ENCODE results near the gene DGCR2. TPM values are rescaled to one million over a fixed set of nuclear protein-coding genes. Genes with fewer than 3 reads are reported as not detected.
"Not testable (repeated sequence)": the region's sequence is repeated elsewhere in the genome, so short reads cannot be mapped to it uniquely, and the experiment has no call there.

The DGCR2 gene
- total RNA-seq, 1 donor from 2014 or later, result 36.4 TPM

DNA sequence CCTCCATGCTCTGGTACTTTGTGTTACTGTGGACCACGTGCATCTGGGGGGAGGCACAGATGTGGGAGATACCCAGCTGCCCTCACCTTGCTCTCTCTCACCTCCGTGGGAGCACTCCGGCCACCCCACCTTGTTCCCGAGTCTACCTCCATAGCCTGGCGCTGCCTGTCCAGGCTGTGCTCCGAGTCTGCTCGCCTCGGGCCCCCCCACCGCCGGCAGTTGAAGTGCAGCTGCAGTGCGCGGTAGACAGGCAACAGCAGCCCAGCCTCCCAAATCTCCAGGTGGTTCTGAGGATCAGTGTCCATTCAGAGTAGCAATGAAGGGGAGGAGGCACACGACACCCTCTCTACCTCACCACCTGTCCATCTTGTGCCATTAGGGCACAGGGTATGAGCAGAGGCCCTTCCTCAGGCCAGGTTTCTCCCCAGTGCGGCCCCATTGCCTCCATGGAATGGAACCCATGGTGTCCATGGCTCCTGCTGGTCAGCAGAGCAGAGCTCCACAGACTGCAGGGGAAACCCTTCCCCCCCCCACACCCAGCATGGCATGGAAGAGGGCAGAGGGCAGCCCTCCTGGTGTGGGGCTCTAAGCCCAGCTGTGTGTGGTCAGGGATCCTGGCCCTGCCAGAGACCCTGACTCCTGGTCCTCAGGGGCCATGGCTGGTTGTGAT lies 89.2 kb downstream of the DGCR2 start:
- DNase-seq (ENCODE audit: low read depth, low spot score), result not testable (repeated sequence)

DNA sequence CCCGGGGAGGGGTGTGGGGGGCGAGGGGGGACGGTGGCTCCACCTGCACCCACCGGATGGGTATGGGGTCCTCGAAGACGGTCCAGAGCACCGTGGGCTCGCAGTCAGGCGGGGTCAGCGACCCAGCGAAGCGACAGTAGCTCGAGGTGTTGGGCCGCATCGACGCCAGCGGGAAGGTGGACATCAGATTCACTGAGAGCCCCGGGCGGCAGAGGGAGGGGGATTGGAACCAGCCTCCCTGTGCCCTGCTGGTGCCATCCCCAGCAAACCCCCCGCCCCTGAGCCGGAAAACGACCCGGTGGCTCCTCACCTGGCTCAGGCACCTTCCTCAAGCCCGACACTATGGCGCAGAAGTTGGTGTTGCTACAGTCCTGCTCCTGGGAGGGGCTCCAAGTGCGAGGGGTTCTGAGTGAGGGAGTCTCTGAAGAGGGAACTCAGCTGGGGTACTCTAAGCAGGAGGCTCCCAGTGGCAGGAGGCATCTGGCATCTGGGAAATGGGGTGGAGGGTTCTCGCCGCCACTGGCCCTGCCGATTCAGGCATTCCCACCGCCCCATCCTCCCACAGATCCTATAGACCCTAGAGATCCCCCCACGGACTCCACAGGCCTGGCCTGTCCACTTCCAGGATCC lies 89.9 kb downstream of the DGCR2 start:
- DNase-seq (ENCODE audit: low read depth, low spot score), result not testable (repeated sequence)

DNA sequence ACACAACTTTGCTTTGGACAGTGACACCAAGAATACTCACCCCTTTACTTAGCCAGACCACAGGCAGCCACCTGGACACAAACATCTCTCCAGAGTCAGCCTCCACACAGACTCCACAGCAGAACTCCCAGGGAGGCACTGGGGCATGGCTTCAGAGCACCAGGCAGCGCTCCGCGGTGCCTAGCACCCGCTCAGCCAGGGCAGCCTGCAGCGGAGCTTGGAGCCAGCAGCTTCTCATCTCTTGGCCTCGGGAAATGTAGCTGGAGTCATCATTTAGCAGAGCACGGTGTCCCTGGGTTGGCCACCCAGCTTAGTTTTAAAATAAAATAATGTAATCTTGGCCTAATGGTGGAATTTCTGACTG lies 91.3 kb downstream of the DGCR2 start:
- DNase-seq (ENCODE audit: low read depth, low spot score), result not testable (repeated sequence)

DNA sequence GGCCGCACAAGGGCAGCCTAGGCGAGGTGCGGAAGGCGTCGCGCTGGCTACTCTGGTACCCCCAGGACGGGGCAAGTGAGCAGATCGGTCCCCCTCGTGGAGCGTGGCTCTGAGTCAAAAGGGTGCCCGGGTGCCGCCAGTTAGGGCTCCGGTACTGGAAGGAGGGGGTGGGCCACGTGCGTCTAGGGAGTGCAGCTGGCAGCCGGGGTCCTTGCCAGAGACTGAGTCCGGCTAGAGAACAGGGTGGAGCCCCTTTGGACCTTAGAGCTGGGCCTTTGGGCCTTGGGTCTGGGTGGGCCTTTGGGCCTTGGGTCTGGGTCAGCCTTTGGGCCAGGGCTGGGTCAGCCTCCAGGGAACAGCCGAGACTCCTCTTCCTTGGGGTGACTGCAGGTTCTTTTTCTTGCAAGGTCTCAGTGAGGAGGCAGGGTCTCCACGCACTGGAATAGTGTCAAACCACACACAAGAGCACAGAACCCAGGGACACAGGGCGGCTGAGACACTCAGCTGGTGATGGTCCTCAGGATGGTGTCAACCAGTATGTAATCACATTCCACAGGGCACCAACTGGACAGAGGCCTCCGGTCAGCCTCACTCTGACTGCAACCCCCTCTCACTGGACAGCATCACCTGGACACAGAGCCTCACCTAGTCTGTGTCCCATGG lies 91.9 kb downstream of the DGCR2 start:
- not testable (repeated sequence) for DNase-seq (ENCODE audit: low read depth, low spot score)

DNA sequence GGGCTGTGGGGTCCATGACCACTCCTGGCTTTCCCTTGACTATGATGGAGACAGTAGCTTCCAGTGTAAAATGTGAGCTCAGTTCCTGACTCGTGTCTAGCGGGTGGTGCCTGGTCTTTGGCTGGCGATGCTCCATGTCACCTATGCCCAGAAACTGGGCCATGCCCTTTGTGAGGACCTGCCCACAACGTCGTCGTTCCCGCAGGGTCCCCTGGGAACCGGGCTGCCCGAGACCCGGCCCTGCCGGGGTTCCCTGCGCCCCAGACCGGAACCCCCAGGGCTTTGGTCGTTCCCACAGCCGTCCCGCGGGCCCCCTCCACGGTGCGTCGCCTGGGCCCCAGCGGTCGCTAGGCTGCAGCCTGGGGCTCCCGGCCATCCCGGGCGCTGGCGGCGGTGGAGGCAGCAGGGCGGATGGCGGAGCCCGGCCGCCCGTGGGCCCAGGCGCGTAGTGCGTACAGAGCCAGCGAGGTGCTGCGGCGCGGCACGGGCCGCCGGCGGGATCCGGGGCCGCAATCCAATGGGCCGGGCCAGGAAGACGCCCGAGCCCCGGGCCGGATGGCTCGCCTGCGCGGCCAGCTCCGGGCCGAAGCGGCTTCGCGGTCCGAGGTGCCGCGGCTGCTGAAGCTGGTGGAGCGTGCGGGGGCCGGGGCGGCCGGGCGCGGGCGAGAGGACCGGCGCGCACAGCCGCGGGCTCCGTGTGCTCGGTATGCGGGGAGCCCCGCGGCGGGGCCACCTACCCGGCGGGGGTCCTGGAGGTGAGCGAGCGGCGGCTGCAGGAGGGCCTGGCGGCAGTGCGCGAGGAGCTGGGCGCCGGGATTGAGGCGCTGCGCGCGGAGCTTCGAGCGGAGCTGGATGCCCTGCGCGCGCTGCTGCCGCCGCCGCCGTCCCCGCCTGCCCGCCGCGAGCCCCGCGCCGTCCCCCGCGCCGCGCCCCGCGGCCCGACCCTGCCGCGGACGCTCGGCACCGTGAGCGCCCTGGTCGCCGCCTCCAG lies 92.8 kb downstream of the DGCR2 start:
- not testable (repeated sequence) for DNase-seq (ENCODE audit: low read depth, low spot score)

DNA sequence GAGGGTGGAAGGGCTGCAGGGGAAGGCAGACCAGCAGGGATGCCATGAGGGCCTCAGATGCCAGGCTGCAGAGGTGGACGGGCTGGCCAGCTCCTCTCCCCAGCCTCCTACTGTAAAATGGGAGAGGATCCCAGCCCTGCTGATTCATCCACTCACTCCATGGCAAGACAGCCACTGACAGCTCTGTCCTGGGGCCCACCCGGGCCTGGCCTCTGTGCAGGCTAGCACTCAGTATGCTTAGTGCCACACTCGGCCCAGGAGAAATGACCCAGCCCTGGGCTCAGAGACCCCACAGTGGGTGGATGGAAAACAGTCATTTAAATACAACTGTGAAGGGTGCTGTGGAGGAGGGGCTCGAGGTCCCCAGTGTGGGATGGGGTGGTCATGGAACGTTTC lies 94.2 kb downstream of the DGCR2 start:
- DNase-seq (ENCODE audit: low read depth, low spot score), result not testable (repeated sequence)

DNA sequence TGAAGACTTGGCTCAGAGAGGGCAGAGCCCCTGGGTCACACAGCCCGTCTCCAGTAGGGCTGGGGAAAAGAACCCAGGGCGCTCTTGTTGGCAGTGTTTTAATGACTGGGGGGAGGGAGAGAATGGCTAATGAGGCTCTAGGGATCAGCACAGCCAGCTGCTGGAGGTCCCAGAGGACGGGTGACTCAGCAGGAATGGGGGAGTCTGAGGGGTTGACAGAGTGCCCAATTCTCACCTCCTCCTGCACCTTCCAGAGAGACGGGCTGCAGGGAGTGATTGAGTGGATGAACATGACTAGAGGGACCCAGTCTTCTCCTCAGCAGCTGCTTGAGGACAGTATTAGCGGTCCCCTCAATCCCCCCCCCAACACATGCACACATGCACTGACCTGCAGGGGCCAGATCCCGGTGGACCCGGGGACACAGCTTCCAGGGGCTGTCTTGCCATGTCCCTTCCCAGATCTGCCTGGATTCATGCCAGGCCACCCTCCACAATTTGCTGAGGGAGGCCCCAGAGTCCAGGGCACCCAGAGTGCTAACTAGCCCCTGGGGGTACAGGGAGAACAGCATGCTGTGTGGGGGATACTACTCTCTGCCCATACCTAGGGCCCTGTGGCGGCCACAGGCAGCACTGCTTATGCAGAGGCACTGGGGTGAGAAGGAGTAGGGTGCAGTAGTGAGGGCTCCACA lies 94.7 kb downstream of the DGCR2 start:
- not testable (repeated sequence) for DNase-seq (ENCODE audit: low read depth, low spot score)

DNA sequence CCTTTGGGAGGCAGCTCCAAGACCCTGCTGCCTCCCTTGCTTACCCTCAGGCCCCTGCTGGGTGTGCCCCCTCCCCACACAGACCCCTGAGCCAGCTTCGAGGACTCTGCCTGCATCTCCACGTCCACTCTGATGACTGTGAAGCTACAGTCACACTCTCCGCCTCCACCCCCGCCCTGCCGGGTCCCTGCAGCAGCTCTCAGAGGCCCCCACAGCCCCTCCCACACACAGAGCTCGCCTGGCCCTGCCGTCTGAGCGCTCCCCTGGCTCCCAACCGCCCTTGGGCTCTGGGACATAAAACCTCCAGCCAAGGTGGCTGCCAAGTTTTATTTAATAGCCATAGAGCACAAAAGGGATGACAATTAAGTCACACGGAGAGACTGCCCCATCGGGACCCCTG lies 96.1 kb downstream of the DGCR2 start:
- not testable (repeated sequence) for DNase-seq (ENCODE audit: low read depth, low spot score)

DNA sequence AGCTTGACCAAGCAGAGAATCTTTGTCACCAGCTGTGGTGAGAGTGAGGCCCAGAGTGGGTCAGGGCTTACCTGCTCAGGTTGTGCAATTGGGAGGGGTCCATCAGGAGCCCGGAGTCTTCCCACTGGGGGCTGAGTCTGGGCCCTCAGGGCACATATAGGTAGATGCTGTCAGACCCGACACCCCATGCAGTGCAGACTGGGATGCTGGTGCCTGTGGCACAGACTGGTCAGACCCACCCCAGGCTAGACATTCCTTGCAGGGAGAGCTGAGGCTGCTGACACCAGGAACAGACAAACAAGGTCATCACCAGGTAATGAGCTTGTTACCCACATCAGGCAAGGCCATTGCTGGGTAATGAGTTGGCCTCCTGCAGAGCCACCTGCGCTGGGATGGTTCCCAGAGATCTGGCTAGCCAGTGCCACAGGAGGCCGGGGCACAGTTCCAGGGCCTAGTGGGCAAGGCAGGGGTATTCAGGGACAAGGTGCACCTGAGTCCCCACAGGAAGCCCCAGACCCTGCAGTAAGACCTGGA lies 97.2 kb downstream of the DGCR2 start:
- DNase-seq (ENCODE audit: low read depth, low spot score), result not testable (repeated sequence)

DNA sequence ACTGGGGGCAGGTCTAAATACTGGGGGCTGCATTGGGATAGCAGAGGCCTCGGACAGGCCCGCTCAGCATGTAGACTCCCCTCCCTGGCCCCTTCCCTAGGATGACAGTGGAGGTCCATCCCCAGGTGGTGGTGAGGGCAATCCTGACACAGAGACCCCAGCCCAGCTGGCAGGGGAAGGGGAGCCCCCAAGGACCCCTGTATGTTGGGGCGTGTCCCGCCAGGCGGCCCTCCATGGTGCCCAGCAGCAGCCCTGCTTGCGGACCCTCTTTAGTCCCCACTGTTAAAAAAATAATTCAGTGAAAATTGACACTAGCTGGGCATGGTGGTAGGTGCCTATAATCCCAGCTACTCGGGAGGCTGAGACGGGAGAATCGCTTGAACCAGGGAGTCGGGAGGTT lies 98.3 kb downstream of the DGCR2 start:
- not testable (repeated sequence) for DNase-seq (ENCODE audit: low read depth, low spot score)

DNA sequence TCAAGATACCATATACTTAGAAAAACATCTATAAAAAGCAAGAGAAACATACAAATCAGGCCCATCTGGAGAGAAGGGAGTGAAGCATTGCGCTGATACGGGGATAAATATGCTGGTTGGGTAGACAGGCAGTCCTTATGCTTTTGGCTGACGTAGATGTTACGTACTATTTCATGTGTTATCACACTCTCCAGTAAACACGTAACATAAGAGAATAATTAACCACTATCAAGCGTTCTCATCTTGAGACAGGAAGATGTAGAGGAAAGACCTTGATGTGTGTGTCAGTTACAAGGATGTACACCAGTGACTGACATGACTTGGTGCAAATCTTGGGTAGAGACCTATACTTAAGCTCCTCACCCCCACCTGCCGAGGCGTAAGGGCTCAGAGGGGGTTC lies 99.5 kb downstream of the DGCR2 start:
- no peak for DNase-seq (ENCODE audit: low read depth, low spot score)

DNA sequence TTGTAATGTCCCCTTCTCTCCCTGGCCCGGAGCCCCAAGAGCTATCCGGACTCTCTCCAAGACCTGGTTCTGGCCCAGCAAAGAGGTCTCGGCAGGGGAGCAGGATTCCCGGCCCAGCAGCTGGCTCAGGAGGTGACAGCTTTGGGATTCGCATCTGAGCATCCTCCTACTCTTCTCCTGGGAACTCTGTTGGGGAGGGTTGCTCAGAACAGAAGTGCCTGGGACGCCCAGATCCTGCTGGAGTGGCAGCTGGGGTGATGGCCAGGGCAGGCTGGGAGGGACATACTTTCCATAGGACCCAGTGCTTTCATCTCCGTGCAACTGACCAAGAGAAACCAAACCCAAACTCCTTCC lies 102.6 kb downstream of the DGCR2 start:
- DNase-seq (ENCODE audit: low read depth, low spot score), result no peak

DNA sequence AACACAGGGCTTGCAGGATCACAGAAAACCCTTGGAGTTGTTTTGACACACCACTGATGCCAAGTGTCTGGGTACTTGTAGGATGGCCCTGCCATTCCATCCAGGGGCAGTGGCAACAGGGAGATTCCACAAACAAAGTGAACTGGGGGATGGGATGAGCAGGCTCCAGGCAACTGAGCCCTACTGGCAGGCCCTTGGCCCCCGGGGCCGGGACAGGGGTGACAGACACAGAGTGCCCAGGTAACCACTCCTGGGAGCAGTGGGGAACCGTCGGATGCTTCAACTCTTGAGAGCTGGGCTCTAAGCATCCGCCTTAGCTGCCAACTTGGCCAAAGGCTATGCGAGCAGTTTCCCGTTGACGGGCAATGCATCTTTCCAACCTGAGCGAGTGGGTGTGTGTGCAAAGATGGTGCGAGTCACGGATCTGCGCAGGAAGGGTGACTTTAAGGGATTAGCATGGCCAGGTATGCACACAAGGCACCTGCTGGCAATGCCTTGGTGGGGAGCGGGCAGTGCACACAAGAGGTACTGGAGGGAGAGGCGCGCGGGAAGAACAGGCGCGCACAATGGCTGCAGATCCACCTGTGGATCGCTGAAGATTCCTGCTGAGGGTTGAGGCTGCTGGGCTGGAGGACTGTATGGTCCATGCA lies 103.1 kb downstream of the DGCR2 start:
- DNase-seq (ENCODE audit: low read depth, low spot score), result no peak

DNA sequence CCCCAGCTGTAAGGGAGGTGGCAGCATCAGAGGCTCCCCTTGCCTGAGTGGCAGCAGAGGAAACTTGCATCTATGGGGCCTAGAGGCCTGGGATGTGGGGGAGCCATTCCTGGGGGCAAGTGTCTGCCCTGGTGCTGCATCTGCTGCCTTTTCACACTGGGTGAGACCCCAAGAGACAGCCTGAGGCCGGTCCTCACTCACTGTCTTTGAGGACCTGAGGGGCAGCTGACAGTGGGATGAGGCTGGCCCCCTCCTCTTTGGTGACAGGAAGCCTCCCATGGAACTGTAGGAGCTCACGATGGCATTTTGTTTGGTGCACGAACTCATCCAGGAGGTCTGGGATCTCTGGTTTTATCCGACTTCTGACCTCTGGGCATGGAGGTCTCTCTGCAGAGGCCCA lies 104.0 kb downstream of the DGCR2 start:
- no peak for DNase-seq (ENCODE audit: low read depth, low spot score)

DNA sequence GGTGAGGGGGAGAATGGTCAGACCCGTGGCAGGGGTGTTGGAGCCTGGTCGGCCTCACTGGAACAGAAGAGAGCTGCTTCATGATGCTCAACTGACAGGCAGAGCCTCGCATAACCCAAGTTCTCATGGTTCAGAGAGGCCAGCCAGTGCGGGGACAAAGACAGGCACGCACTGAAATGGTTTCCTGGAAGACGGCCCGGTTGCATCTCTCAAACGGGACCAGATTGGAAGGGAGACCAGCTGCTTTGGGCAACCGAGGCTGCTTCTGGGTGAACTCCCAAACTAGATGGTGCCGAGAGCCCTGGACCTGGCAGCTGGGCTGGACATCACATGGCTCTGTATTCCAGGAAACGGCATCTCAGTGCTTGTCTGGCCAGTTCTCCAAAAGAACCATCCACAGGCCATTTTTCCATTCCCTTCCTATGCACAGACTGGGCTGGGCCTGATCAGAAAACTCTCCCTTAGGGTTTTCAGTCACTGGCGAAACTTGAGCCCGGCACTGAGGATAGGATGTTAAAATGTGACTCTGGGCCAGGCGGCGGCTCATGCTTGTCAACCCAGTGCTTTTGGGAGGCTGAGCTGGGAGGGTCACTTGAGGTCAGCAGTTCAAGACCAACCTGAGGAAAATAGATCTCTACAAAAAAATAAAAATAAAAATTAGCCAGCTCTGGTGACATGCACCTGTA lies 106.0 kb downstream of the DGCR2 start:
- no peak for DNase-seq (ENCODE audit: low read depth, low spot score)

DNA sequence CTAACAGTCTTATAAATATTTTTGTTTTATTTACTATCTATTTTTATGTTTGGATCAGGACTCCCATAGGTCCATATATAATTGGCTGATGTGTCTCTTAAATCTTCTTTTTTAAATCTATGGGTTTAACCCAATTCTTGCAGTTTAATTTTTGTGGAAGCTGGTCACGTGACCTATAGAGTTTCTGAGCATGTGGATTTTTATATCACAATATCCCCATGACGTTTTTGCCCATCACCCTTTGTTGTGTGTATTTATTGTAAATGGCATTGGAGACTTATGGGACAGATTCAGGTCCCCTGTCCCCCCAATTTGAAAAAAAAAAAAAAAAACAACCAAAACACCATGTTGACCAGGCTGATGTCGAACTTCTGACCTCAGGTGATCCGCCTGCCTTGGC lies 107.3 kb downstream of the DGCR2 start:
- no peak for DNase-seq (ENCODE audit: low read depth, low spot score)

DNA sequence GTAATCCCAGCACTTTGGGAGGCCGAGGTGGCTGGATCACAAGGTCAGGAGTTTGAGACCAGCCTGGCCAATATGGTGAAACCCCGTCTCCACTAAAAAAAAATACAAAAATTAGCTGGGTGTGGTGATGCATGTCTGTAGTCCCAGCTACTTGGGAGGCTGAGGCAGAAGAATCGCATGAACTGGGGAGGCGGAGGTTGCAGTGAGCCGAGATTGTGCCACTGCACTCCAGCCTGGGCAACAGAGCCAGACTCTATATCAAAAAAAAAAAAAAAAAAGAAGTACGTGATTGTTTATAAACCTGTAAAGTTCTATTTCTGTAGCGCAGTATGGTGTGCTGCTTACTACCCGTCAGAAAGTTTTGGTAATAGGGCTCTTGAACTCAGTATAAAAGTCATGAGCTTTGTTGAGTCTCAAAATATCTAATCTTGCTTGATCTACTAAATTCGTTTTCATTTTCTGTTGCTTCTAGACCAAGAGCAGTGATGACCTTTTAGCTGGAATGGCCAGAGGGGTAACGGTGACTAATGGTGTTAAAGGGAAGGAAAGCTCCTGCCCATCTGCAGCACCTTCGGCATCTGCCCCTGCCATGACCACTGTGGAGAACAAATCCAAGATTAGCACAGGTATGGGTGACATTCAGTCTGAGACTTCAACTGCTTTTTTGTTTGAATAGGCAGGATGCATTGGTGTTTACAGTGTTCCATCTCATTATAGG lies 108.2 kb downstream of the DGCR2 start:
- not testable (repeated sequence) for DNase-seq (ENCODE audit: low read depth, low spot score)

DNA sequence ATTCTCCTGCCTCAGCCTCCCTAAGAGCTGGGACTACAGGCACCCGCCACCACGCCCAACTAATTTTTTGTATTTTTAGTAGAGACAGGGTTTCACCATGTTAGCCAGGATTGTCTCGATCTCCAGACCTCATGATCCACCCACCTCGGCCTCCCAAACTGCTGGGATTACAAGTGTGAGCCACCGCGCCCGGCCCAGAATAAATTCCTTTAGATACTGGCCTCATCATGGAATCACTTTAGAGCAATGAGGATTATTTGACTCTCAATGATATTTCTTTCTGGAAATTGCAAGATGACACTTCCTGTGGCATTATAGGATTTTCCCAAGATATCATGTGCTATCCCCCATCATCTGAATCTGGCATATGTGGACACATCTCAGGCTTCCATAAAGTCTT lies 108.8 kb downstream of the DGCR2 start:
- DNase-seq (ENCODE audit: low read depth, low spot score), result not testable (repeated sequence)
